ENCODE data around the gene GNA14.
"Not testable (repeated sequence)": the region's sequence is repeated elsewhere in the genome, so short reads cannot be mapped to it uniquely, and the experiment has no call there.

Gene GNA14

DNA sequence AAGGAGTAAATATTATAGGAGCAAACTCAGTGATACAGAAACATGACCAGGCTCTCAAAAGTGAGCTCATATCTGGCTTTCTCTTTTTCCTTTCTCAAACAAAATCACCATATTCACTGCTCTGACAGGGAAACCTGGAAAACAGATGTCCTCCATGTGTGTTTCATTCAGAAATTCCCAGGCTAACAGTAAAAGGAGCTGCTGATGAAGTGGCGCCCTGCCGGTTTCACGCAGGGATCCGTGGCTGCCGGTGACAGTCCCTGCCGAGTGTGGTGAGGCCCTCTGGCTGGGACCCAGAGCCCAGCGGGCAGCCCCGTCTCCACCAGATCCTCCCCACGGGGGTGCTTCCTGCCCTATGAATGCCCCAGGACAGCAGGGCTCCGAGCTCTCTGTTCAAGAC lies 208.1 kb downstream of the GNA14 start:
- DNase-seq, result no peak

DNA sequence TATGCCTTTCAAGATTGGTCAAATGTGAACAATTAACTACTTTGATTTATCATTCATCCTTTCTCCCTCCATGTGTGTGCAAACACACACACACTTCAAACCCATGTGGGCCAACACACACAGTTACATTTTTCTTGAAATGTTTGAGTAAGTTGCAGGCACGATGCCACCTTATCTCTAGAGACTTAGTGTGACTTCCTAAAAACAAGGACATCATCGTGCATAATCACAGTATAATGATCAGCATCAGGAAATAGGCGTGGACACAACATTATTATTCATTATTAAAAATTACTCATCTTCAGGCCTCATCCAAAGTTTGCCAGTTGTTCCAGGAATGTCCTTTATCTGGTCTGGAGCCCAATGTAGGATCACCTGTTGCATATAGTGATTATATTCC lies 209.5 kb downstream of the GNA14 start:
- DNase-seq, result no peak

DNA sequence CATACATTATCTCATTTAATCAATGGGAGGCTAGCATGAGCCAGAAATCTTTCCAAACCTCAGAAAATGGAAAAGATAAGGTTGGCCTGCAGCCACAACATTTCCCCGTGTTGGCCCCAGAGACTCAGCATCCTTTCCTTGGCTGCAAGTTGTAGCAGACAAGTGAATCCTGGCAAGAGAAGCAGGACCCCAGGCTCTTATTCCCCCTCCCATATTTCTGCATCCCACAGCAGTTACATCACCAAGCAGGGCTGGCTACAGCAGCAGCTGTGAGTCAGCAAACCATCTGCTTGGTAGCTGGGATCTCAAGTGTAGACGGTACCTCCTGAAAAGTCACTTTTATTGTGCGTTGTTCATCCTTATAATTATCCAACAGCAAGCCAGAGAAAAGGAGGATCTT lies 212.4 kb downstream of the GNA14 start:
- DNase-seq, result no peak

DNA sequence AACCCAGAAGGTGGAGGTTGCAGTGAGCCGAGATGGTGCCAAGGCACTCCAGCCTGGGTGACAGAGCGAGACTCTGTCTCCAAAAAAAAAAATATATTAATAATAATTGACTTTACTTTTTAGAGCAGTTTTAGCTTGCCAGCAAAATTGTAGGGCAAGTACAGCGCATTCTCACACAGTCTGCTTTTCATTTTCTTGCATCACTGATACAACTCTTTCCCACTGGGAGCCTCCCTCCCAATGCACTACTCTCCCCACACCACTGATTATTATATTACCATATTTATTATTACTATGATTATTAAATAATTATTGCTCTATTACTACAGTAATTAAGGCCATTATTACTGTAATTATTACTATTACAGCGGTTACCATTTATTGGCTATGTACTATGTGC lies 212.8 kb downstream of the GNA14 start:
- DNase-seq, result no peak

DNA sequence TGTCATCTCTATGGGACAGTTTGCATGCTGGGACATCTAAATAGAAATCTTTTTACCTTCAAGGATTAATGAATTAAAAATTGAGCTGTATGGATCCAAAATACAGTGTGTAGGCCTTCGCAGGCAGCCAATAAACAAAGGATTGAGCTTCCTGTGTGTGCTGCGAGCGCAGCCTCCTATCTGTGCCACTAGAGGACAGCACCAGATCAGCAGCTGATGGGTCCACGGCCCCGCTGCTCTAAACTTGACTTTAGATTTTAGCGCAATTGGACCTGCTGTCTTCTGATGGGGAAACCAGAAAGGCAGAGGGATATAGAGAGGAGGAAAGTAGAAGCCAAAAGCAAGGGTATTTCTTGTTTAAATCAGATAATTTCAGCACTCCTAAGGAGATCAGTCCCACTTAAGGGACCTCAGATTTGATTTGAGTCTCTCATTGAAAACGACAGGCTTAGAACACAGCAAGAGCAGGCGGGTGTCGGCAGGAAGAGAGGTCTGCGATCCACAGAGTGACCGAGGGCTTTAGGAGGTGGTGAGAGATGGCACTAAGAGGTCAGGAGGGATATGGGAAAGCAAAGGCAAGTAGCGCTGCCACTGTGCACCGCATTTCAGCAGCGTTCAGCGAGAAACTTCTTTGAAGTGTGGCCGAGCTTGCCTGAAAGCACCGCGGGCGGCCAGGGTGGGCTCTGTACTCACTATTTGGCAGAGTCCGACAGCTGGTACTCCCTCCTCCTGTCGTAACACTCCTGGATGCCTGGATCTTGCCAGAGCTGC lies 214.3 kb downstream of the GNA14 start:
- DNase-seq, result peak; percentile 20

DNA sequence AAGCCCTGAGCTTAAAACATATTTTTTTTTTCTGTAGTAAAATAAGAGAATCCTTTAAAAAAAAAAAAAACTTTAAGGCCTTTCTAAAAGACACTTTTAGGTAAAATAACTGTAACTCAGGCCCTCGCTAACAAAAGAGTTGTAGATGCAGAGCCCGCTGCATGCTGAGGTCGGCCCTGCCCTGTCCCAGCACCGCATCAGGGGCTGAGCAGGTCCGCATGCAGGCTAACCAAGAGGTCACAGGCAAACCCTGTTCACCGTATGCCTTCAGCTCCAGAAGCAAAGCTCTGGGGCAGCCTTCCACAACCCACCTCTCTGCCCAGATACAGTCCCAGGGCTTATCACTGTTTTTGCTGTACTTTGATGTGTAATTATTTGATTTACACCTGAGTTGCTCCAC lies 216.1 kb downstream of the GNA14 start:
- DNase-seq, result no peak

DNA sequence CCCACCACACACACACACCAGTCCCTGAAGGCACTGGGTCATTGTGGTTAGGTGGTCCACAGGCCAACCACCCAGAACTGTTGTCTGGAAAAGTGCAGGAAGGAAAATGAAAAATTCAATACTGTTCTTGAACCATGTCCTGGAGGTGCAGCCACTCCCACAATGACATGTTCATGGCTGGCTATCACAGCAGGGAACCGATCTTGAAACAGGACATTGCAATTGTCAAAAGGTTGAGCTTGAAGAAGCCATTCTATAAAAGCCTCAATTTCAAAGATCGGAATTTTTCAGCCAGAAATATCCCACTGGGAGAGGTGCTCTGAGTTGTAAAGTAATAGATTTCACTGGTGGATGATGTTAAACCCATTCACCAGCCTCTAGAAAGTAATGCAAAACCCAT lies 218.2 kb downstream of the GNA14 start:
- no peak for DNase-seq

DNA sequence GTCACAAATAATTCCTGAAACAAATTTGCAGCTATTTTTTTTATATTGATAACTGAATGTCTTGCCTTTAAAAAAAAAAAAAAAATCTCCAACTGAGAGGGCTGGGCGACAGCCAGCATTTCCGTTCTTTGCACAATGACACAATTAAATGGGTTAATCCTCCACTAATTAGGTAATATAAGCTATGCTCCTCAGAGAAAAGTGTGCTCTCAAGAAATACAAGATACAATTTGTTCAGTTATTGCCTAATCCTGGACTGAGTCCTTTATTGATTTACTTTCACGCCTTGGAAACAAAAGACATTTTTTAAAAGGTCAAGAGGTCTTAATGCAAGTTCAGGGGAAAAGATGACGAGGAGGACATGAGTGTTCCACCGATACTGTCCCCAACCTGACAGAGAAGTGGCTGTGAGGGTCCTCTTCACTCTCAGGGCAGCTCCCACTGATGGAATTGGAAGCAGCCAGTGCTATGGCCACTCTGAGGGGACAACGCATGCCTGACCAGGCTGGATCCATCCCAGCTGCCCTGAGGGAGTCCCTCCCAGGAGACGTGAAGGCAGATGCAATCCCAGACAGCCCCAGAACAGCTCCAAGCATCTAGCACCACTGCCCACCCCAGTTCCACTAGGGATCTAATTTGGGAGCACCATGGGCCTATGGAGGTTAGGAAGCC lies 220.7 kb downstream of the GNA14 start:
- DNase-seq, result no peak

DNA sequence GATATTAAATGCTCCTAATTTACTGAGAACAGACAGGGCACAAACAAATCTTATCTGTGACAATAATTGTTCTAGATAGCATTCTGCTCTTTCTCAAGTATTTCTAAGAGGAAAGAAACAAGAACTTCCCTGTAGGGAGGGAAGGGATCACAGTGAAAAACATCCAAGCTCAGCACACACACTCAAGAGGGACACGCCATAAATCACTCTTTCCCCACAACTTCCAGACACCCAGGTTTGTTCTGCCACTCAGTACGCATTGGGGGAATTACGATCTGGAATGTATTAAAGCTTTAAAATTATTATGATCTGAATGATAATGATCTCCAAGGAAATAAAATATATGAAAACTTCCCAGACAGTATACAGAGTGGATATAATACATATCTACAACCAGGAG lies 221.4 kb downstream of the GNA14 start:
- no peak for DNase-seq

DNA sequence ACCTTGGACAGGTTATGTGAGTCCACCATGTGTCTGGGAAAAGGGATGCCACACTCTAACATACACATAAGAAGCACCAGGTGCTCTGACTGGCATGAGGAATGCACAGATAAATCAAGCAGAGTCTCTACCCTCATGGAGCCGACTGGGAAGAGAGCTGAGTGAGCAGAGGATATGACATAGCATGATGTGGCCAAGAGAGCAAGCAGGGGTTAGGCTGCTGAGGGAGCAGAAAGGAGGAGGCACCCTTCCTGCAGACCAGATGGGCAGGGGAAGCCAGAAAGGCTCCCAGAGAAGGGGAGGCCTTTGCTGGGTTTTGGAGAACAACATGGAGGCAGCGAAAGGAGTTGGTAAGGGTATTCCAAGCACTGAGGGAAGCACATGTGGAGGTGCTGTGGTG lies 223.1 kb downstream of the GNA14 start:
- DNase-seq, result no peak

DNA sequence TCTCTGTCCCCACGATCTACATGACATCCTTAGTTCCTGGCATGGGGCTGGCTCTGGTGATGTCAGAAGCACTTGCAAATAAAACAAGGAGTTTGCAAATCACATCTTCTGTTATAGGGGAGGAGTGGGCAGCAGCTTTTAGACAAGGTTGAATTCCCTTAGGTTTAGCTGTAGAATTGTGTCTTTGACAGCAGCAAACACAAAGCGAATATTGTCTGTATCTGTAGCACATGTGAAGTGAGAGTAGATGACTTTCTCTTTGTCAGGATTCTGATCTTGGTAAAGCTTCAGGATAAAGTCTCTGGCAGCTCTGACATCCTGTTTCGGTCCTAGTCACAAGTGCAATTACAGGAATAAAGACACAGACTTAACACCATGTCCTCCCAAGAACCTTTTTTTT lies 224.3 kb downstream of the GNA14 start:
- DNase-seq, result no peak

DNA sequence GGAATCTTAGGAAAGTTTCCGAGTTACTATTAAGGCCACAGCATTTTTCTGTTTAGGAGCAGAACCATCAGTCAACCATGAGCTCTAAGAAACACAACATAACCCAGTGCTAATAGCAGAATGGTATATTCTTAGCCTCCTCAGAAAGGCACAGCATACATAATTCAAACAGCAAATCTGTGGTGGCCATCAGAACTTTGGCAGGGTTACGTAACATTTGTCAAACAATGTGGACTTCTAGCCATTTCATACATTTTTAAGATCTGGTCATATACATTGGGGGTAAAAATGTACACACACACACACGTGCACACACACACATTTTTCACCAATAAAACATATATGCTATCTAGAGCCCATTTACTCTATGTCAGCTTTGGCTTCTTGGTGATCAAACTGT lies 225.2 kb downstream of the GNA14 start:
- DNase-seq, result no peak

DNA sequence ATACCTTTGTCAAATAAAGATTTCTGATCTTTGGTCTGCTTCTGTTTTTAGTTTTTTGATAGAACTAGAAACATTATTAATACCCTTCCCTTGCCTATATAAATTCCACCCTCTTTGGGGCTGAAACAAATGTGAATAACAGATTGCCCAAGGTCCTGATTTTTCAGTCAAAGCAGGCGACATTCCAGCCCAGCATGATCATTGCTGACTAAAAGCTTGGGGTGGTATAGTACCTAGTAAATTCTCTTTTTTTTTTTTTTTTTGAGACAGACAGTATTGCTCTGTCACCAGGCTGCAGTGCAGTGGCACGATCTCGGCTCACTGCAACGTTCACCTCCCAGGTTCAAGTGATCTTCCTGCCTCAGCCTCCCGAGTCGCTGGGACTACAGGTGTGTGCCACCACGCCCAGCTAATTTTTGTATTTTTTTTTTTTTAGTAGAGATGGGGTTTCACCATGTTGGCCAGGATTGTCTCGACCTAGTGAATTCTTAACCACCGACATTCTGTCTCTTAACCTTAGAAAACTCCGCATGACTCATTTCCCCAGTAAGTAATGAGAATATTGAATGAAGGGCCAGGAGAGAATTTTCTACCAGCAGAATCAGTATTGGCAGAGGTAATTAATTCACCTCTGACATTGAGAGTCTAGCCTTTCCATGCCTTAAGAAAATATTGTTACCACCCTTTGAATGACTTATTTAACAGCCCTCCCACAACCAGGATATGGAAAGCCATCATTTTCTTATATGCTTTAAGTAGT lies 226.4 kb downstream of the GNA14 start:
- DNase-seq, result no peak

DNA sequence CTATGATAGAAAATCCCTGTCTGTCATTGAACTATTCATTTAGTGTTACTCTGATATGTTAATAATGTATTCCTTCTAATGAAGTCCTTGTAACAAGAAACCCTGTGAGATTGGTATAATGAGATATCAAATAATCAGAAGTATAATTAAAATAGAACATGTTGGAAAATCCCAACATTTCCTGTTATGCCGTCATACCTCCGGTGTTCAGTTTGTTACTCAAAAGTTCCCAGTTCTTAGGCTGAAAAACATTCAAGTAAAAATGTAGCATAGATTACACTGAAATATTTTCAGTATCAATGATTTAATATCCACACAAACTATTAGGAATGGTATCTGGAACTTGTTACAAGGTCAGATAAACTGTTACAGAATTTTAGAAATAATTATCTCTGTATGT lies 227.5 kb downstream of the GNA14 start:
- DNase-seq, result no peak

DNA sequence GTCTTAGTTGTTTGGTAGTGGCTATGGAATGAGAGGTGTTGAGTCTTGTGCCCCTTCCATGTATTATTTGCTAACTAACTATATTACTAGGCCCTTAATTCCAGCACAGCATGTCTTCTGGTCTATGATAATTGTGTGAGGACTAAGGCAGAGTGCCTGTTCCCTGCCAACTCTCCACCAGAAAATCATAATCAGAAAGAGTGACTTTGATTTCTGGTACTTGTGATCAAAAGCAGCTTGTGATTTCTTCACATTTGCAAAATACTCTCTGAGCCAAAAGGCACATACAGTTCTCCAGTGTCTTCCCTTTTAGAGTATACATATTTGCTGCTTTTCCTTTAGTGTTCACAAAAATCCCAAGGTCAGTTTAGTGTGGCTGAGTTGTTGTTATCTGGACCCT lies 229.9 kb downstream of the GNA14 start:
- no peak for DNase-seq

DNA sequence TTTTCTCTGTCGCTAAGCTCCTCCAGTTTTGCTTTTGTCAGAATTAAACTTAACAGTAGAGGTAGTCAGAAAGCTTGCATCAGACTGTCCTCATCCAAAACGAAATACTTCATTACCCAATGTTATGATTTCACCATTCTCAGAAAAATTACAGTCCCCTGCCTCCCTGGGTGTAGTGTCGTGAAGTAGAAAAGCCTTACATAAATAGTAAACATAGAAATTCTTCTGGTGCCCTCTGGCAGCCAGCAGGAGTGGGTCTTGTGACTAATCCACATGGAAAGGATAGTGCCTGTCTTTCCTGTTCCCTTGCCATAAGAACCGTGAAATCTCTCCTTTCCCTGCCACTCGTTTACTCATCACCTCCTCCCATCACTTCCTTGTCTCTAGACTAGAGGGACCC lies 230.6 kb downstream of the GNA14 start:
- no peak for DNase-seq

DNA sequence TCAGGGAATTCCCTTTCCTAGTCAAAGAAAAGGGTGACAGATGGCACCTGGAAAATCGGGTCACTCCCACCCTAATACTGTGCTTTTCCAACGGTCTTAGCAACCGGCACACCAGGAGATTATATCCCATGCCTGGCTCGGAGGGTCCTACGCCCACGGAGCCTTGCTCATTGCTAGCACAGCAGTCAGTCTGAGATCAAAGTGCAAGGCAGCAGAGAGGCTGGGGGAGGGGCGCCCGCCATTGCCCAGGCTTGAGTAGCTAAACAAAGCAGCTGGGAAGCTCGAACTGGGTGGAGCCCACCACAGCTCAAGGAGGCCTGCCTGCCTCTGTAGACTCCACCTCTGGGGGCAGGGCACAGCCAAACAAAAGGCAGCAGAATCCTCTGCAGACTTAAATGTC lies 239.6 kb downstream of the GNA14 start:
- not testable (repeated sequence) for DNase-seq

DNA sequence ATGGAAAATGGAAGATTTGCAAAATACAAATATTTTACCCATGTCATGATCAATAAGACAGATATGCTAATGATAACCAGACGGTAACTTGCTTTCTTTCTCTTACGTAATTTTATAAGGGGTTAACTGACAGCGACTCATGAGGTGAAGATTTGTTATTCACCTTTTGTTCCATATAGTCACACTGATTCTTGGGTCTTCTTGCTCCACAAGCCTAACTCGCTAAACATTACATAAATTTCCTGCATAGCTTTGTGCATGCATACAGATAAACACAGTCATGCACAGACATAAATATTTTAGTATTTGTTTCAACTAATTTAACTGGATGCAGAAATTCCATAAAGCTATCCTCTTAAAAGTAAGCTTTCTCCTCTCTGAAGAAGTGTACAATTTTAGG lies 244.9 kb downstream of the GNA14 start:
- no peak for DNase-seq

DNA sequence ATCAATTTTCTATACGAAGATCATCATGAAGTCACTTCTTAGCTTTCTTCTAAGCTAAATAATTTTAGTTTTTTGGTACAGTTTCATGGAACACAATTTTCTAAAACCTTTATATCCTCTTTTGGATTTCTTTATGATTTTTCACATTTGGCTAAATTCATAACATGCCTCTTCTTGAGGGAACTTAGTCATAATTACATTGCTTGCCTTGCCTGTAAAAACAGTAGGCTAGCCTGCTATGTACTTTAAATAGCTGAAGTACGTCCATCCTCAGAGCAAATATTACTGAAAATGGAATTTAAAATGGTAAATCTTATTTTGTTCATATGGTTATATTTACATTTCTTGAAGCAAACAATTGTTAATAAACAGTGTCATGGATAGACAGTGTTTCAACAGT lies 245.8 kb downstream of the GNA14 start:
- DNase-seq, result no peak

DNA sequence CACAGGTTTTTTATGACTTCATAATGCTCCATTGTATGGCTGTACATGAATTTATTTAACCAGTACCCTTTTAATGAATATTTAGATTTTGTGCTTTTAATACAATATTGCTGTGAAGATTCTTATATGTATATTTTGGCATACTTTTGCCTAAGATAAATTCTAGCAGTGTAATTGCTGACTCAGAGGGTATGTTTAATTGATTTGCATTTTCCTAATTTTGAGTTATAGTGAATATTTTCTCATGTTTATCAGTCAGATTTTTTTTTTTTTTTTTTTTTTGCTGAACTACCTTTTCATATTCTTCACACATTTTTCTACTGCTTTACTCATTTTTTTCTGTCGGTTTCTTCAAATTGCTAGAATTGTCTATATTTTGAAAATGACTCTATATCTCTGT lies 248.2 kb downstream of the GNA14 start:
- DNase-seq, result no peak

DNA sequence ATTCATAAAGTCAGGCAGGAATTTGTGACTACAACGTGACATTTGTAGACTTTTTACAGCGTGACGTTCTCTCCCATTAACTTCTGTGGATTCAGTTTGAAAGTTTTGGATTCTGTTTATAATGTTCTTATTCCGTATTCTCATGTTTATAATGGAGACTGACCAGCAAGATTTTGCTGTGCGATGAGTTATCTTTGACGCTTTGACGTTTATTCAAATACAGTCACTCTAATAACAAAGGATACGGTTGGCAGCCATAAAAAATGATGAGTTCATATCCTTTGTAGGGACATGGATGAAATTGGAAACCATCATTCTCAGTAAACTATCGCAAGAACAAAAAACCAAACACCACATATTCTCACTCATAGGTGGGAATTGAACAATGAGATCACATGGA lies 249.5 kb downstream of the GNA14 start:
- DNase-seq, result not testable (repeated sequence)

DNA sequence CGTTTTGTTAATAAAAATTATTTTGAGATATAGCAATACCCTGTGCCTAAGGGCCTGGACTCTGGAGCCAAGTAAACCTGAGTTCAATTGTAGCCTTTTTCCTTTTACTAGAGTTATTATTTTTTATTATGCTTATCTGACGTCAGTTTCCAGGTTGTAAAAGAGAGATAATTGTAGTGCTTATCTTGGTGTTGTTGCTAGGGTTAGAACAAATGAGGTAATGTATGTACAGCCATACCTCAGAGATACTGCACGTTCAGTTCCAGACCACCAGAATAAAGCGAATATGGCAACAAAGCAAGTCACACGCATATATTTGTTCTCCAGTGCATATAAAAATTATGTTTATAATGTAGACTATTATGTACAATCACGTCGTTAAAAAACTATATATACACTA lies 255.8 kb downstream of the GNA14 start:
- peak; percentile 32 for DNase-seq

DNA sequence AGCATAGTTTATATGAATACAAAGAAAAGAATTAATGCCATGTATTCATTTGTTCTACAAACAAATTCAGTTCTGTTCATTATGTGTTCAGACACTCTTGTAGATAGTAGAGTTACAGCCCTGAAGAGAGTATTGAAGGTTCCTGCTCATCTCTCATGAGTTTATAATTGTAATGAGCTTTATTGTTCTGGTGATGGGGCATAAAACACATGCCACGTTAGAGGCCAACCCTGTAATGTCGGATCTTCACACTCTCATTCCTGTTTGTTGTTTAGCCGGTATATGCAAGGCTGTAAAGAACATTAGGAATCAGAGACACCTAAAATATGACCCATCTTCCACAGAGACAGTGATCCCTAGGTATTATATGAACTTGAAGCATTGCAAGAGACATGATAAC lies 256.3 kb downstream of the GNA14 start:
- DNase-seq, result no peak

DNA sequence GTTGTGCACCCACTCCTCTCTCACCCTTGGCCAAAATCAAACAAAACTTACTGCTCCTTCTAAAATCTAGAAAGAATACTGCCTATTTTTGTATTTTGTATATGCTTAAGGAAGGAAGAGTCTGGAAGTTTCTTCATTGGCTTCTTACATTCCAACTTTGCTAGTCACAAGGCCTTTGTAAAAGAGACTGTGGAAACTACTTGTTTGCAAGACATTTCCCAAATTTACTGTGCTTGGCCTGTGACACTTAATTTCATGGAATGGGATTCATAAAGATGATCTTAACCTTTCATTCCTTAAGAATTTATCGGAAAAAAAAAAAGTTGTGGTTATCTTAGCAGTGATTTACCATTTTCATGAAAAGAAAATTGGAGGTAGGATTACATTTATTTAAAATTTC lies 261.9 kb downstream of the GNA14 start:
- DNase-seq, result no peak

All from NCI-H748 treated with DMSO at 0.1 percent for 48 hours (cell line).